ENCODE measurements around the gene GTF2E1. TPM values are rescaled to one million over a fixed set of nuclear protein-coding genes. Genes with fewer than 3 reads are reported as not detected.
"Not testable (repeated sequence)": the region's sequence is repeated elsewhere in the genome, so short reads cannot be mapped to it uniquely, and the experiment has no call there.

Gene GTF2E1
- total RNA-seq, 2 donors from 2014 or later: 15.3 to 17.5 TPM

DNA sequence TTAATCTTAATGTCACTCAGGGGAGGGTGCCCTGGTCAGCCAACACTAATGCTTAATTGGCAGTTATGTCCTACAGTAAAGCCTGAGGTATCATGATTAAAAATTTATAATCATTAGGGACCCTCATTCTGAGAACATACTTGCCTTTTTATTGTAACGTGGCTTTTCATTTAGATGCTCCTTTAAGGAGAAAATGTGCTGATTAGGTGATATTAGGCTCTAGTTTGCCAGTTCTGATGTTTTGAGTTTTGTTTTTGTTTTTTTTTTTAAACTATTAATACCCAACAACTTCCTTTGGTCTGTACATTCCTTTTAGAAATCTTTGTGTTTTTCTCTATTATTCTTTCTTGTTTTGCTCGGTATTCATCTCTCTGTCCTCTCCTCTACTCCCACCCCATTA, 10.3 kb downstream of the GTF2E1 start:
- WGBS: 97% methylated on average over 2 of the region's 2 CpGs
- no peaks in the 10 kb centered on the region for H3K4me1 ChIP-seq (replicated peaks)
- intact Hi-C loops (cut with DNase I): no loop called here
- no peak overlapping the region for H3K27ac ChIP-seq
- H3K27me3 ChIP-seq (replicated peaks; ENCODE audit: insufficient read depth): no peaks in the 10 kb centered on the region
- no peak overlapping the region for H3K4me3 ChIP-seq
- H3K9me3 ChIP-seq: no peaks in the 10 kb centered on the region
- no peak for DNase-seq (ENCODE audit: low spot score)
- no peaks in the 10 kb centered on the region for H3K36me3 ChIP-seq
- TF ChIP-seq POLR2A (IDR thresholded peaks at IDR 0.05) (no peak), POLR2AphosphoS5 (IDR thresholded peaks at IDR 0.05) (no peak)
- TF ChIP-seq, protein P1, sequence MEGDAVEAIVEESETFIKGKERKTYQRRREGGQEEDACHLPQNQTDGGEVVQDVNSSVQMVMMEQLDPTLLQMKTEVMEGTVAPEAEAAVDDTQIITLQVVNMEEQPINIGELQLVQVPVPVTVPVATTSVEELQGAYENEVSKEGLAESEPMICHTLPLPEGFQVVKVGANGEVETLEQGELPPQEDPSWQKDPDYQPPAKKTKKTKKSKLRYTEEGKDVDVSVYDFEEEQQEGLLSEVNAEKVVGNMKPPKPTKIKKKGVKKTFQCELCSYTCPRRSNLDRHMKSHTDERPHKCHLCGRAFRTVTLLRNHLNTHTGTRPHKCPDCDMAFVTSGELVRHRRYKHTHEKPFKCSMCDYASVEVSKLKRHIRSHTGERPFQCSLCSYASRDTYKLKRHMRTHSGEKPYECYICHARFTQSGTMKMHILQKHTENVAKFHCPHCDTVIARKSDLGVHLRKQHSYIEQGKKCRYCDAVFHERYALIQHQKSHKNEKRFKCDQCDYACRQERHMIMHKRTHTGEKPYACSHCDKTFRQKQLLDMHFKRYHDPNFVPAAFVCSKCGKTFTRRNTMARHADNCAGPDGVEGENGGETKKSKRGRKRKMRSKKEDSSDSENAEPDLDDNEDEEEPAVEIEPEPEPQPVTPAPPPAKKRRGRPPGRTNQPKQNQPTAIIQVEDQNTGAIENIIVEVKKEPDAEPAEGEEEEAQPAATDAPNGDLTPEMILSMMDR (IDR thresholded peaks at IDR 0.05): no peak

DNA sequence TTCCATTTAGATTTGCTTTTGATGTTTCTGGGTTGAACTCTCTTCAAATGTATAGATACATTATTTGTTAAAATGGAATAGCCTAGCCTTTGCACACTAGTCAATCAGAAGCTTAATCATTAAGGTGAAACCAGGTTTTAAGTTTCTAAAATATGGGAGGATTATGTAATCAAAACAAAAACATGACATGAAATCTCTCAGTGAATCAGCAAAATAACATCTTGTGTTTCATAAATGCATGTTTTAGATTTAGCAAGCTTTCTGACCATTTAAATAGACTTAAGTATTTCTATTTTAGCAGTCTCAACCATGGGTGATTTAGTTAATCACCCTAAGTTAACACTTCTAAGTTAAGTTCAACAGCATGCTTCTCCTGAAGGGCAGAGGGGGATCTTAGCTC, 11.3 kb downstream of the GTF2E1 start:
- TF ChIP-seq POLR2A (IDR thresholded peaks at IDR 0.05) (no peak), POLR2AphosphoS5 (IDR thresholded peaks at IDR 0.05) (no peak)
- TF ChIP-seq, protein P1 (IDR thresholded peaks at IDR 0.05): no peak
- intact Hi-C loops (cut with DNase I): no loop called here
- no peak overlapping the region for H3K4me3 ChIP-seq
- no peaks in the 10 kb centered on the region for H3K27me3 ChIP-seq (replicated peaks; ENCODE audit: insufficient read depth)
- H3K9me3 ChIP-seq: no peaks in the 10 kb centered on the region
- no peak overlapping the region for H3K27ac ChIP-seq
- H3K4me1 ChIP-seq (replicated peaks): no peaks in the 10 kb centered on the region
- no peaks in the 10 kb centered on the region for H3K36me3 ChIP-seq
- DNase-seq (ENCODE audit: low spot score): no peak

DNA sequence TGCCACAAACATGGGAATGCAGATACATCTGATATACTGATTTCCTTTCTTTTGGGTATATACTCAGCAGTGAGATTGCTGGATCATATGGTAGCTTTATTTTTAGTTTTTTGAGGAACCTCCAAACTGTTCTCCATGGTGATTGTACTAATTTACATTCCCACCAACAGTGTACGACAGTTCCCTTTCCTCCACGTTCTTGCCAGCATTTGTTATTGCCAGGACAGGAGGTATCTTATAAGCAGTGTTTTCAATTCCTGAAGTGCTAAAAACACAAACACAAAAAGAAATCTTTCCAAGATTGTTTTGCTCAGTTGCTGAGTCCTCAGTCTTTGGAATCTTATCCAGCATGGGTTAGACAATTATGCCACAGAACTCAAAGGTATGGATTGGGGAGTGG, 13.5 kb downstream of the GTF2E1 start:
- no peak overlapping the region for H3K27ac ChIP-seq
- no peaks in the 10 kb centered on the region for H3K27me3 ChIP-seq (replicated peaks; ENCODE audit: insufficient read depth)
- intact Hi-C loops (cut with DNase I): no loop called here
- WGBS: 85% methylated on average over 2 of the region's 2 CpGs
- H3K4me1 ChIP-seq (replicated peaks): no peaks in the 10 kb centered on the region
- TF ChIP-seq POLR2AphosphoS5 (IDR thresholded peaks at IDR 0.05): no peak
- H3K9me3 ChIP-seq: no peaks in the 10 kb centered on the region
- no peak for DNase-seq (ENCODE audit: low spot score)
- no peak overlapping the region for H3K4me3 ChIP-seq
- H3K36me3 ChIP-seq: no peaks in the 10 kb centered on the region

DNA sequence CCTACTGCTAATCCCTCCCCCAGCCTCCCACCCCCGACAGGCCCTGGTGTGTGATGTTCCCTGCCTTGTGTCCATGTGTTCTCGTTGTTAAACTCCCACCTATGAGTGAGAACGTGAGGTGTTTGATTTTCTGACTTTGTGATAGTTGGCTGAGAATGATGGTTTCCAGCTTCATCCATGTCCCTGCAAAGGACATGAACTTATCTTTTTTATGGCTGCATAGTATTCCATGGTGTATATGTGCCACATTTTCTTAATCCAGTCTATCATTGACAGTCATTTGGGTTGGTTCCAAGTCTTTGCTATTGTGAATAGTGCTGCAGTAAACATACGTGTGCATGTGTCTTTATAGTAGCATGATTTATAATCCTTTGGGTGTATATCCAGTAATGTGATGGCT, 16.0 kb downstream of the GTF2E1 start:
- intact Hi-C loops (cut with DNase I); H3K4me1 ChIP-seq (replicated peaks); H3K9me3 ChIP-seq; DNase-seq (ENCODE audit: low spot score); H3K36me3 ChIP-seq; H3K4me3 ChIP-seq; H3K27ac ChIP-seq; H3K27me3 ChIP-seq (replicated peaks; ENCODE audit: insufficient read depth): not testable (repeated sequence)
- WGBS: 85% methylated on average over 4 of the region's 4 CpGs

DNA sequence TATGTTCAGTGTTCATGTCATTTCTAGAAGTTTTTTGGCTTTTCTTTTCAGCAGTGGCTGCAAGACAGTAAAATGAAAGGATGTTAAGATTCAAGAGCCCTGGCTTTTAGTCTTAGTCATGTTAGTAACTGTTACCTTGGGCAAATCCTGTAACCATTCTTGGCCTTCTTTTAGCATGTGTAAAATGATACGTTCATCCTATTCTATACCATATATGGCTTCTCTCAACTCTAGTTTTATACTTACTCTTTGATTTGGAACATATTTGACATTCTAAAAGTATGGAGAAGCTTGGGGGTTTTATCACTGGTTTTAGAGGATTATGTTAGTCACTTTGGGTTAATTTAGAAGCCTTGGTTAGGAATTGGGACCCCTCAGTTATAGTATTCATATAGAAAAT, 20.1 kb downstream of the GTF2E1 start:
- Histone ChIP-seq H3K9me3 (no peaks in the 10 kb centered on the region), H3K4me1 (replicated peaks) (no peaks in the 10 kb centered on the region), H3K27me3 (replicated peaks; ENCODE audit: insufficient read depth) (no peaks in the 10 kb centered on the region), H3K4me3 (no peak overlapping the region), H3K27ac (no peak overlapping the region), H3K36me3 (no peaks in the 10 kb centered on the region)
- 69% methylated on average over 1 of the region's 1 CpG for WGBS
- intact Hi-C loops (cut with DNase I): no loop called here
- TF ChIP-seq POLR2A (IDR thresholded peaks at IDR 0.05) (no peak), POLR2AphosphoS5 (IDR thresholded peaks at IDR 0.05) (no peak)
- TF ChIP-seq, protein P1 (IDR thresholded peaks at IDR 0.05): no peak
- no peak for DNase-seq (ENCODE audit: low spot score)

DNA sequence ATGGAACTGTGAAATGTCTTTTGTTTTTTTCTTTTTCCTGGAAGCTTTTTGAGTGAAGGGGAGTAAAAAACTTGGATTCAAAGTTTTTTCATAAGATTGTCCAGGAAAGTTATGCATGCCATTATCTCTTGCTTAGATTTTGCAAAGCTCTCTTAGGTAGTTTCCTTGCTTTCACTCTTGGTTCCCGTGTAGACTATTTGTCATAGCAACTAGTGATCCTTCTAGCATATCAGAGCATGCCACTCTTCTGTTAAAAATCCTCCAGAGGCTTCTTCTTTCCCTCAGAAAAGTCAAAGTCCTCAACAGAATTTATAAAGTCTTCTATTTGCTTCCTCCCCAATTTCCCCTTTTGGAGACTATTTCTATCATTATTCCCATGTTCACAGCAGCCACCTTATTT, 21.1 kb downstream of the GTF2E1 start:
- no peak for DNase-seq (ENCODE audit: low spot score)
- Histone ChIP-seq H3K4me1 (replicated peaks) (no peaks in the 10 kb centered on the region), H3K4me3 (no peak overlapping the region), H3K36me3 (no peaks in the 10 kb centered on the region), H3K27me3 (replicated peaks; ENCODE audit: insufficient read depth) (no peaks in the 10 kb centered on the region), H3K9me3 (no peaks in the 10 kb centered on the region), H3K27ac (no peak overlapping the region)
- intact Hi-C loops (cut with DNase I): no loop called here
- WGBS: 67% methylated on average over 1 of the region's 1 CpG
- TF ChIP-seq POLR2AphosphoS5 (IDR thresholded peaks at IDR 0.05) (no peak), POLR2A (IDR thresholded peaks at IDR 0.05) (no peak)
- TF ChIP-seq, protein P1 (IDR thresholded peaks at IDR 0.05): no peak

Data from prostate gland (tissue), 2 donors.